Epidermal melanocyte (primary cell): ENCODE data around the gene SDK2.
"Not testable (repeated sequence)": the region's sequence is repeated elsewhere in the genome, so short reads cannot be mapped to it uniquely, and the experiment has no call there.

ENCODE experiments used
- DNase-seq: peaks from one replicate; pipeline ENCODE4 v3.0.0; 2011; ENCODE audit warnings: low spot score; ENCODE audit not compliant: insufficient read length

The SDK2 gene

GRCh38 chr17:73465130-73465952 lies 178.9 kb downstream of the SDK2 start:
- DNase-seq: no peak

- no peak for DNase-seq
Observed at GRCh38 chr17:73464447-73464846, 179.8 kb downstream of the SDK2 start.

- no peak for DNase-seq
Observed at GRCh38 chr17:73463821-73464220, 180.4 kb downstream of the SDK2 start.

GRCh38 chr17:73462823-73463222 lies 181.4 kb downstream of the SDK2 start:
- no peak for DNase-seq

DNA sequence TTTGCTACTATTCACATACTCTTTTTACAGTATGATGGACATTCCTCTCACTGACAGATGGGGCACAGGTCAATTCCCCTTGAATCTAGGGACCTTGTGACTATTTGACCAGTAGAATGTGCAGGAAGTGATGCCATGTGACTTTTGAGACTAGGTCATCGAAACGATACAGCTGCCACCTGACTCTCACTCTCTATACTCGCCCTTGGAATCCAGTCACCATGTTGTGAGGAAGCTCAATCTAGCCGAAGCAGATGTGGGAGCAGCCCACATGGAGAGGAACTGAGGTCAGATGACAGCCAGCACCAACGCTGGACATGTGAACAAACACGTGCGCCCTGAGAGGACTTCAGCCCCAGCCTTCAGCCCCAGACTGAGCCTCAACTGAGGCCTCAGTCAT lies 184.3 kb downstream of the SDK2 start:
- no peak for DNase-seq

DNA sequence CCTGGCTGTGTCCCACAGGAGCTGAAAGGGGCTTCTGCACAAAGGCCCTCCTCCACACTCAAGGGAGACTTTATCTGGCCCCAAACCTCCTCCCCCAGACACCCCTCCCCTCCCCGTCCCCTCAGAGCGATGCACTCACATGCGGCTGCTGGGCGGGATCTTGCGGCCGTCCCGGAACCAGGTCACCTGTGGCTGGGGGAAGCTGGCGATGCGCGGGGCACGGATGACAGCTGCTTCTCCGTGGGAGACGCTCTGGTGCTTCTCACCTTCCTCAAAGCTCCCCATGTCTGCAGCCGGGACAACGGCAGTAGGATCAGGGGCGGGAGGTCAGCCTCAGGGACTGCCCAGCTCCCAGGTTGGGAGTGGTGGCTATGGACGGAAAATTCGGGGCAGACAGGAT lies 188.5 kb downstream of the SDK2 start:
- no peak for DNase-seq

- DNase-seq: no peak
Observed at GRCh38 chr17:73455050-73455687, 189.1 kb downstream of the SDK2 start.

DNA sequence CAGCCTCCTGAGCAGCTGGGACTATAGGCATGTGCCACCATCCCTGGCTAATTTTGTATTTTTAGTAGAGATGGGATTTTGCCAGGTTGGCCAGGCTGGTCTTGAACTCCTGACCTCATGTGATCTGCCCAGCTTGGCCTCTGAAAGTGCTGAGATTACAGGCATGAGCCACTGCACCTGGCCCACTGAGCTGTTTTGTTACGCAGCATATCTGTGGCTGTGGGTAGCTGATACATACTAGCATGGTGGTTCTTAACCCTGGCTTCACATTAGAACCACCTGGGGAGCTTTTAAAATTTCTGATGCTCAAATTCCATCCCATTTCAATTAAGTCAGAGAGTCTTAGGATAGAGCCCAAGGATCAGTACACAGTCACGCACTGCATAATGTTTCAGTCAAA lies 190.8 kb downstream of the SDK2 start:
- not testable (repeated sequence) for DNase-seq

- no peak for DNase-seq
Observed at GRCh38 chr17:73453090-73453489, 191.2 kb downstream of the SDK2 start.

DNA sequence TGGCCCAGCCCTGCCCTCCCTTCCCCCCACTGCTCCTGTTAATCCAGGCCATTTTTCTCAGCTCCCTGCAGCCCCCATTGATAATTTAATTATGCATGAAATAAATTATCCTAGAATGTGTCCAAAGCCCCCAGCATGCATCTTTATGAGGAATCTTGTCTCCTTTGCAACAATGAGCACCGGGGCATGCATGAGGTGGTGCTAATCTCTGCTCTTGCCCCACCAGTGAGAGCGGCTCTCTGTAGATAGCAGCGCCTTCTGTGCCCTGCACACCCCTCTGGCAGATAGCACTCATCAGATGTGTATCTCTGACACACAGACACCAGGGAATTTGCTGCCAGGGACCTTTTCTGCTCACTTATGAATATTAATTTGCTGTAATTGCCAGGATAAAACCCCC lies 192.2 kb downstream of the SDK2 start:
- no peak for DNase-seq

GRCh38 chr17:73447319-73447718 lies 196.9 kb downstream of the SDK2 start:
- DNase-seq: no peak

DNA sequence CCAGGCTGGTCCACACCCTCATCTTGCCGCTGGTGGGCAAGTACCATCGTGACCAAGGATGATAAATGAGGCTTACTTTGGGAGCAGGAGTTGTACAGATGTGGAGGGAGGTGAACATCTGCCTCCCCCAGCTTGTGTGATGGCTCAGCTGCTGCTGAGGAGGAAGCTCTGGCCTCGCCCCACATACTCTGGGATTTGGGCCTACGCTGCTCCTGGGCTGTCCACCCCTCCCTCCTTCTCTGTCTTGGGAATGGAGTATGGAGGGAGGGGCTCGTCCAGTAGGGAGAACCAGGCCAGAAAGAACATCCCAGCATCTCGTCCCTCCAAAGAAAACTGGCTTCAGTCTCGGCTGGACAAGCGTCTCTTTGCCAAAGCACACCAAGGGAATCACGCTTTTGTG lies 197.6 kb downstream of the SDK2 start:
- DNase-seq: no peak

GRCh38 chr17:73445466-73445865 lies 198.8 kb downstream of the SDK2 start:
- DNase-seq: no peak

DNA sequence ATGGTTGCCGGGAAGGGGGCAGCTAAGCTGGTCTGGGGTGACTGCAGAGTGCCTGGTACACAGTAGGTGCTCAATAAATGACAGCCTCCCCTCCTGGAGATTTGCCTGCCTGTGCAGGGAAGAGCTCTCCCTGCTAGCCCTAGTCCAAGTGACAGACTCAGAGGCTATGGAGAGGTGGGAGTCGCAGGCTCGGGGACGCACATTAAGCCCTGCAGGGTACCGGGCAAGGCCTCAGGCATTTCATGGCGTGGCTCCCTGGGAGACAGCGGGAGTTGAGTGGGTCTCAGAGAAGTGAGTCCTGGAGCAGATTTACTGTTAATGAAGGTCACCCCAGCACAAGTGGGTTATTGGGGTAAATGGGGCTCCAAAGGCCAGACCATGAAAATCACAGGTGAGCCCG lies 200.2 kb downstream of the SDK2 start:
- no peak for DNase-seq

GRCh38 chr17:73439597-73439996 lies 204.6 kb downstream of the SDK2 start:
- DNase-seq: no peak

GRCh38 chr17:73437826-73438225 lies 206.4 kb downstream of the SDK2 start:
- no peak for DNase-seq

DNA sequence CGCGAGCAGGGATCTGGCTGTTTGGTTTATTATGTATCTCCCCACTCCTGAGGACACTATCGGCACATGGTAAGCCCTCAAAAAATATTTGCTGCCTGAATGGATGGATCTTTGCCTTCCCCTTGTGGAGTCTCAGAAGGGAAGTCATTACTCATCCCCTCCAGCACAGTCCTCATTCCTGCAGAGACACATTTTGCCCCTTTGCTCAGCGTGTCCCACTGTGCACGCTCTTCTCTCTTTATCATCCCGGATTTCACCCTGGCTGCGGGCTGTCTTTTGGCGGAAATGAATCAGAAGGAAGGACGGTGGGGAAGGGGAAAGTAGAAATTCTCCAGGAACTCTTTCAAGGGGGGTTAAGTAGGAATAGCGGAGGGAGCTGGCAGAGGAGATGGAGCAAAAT lies 207.3 kb downstream of the SDK2 start:
- no peak for DNase-seq

DNA sequence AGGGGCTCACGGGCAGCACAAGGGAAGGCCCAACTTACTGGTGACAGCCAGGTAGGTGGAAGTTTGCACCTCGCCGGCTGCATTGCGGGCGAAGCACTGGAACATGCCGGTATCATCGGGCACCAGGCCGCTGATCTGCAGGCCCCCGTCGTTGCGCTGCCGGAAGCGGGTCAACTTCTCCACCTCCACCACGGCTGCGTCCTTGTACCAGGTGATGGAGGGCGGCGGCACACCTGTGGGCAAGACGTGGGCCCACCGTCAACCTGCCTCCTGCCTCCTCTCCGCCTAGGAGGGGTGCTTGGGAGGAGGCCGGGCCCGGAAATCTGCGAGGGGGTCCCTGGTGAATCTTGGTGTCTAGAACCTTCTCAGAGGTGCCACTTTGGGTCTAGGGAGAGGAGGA lies 208.8 kb downstream of the SDK2 start:
- DNase-seq: no peak

DNA sequence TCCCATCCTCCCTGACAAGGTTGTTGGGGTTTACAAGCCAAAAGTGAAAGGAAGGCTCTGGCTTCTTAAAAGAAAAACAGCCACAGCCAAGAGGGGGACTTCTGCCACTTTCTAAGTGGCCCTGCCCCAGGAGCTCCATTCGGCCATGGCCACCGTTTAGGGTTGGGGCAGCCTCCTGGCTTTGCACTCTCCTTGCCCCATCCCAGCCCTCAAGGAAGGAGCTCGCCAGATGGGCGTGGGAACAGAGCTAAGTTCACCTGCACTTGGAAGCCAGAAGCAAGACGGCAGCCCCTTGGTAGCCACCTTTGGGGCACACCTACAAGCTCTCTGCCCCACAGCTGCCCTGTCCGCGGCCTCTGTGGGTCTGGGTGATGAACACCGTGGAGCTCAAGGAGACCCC lies 210.1 kb downstream of the SDK2 start:
- DNase-seq: no peak

DNA sequence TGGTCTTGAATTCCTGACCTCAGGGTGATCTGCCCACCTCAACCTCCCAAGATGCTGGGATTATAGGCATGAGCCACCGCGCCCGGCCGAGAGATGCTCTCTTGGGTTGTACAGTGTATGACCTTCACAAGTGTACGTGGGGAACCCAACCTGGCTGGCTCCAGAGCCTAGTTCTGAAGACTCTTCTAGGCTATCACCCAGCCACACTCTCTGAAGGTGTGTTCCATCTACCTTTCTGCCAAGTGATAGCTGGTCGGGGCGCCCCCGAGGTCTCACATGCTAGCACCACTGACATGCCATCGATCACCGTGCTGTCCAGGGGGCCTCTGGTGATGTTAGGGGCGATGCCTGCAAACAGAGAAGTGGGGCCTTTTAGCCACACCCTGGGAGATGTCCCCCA lies 210.7 kb downstream of the SDK2 start:
- no peak for DNase-seq

DNA sequence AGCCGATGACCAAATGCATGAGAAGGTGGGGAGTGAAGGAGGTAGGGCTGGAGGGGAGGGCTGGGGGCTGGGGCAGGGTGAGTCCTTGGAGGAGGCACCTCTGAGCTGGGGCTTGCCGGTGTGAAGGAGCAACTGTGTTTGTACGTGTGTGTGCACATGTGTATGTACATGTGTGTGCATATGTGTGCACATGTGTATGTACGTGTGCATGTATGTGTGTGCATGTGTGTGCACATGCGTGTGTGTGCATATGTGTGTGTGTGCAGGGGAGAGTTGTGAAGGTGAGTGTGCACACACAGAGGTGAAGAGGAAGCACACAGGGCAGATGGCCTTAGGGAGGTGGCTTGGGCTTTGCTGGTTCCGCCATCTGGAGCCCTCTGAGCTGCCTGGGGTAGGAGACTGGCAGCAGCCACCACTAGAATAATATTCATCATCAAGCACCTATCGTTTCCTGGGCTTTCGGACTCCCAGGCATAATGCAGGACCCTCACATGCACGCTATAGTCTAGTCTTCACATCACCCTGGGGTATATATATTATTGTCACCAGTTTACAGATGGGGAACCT lies 211.5 kb downstream of the SDK2 start:
- no peak for DNase-seq

GRCh38 chr17:73431401-73432205 lies 212.6 kb downstream of the SDK2 start:
- no peak for DNase-seq
